Measurements from ENCODE around the gene SLC7A4. TPM values are rescaled to one million over a fixed set of nuclear protein-coding genes. Genes with fewer than 3 reads are reported as not detected.

SLC7A4 gene
- total RNA-seq, 1 donor from 2014 or later = 0.59 TPM

DNA sequence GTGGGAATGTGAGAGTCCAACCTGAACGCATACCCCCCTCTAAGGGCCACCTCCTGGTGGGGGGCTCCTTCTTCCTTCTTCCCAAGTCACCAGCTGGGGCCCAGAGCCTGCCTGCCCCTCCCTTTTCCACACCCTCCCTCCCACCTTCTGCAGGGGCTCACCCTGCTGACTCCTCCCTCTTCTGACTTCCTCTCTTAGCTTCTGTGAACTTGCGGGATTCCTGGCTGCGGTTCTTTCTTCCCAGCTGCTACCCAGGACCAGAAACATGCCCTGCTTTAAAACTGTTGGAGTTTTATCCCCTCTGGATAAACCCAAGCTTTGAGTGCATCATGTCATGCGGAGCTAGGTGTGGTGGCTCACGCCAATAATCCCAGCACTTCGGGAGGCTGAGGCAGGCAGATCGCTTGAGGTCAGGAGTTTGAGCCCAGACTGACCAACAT, 23.5 kb upstream of the SLC7A4 start:
- Mint-ChIP-seq H3K4me3 (ENCODE audit: unreplicated experiment) (no peak overlapping the region), H3K9me3 (ENCODE audit: unreplicated experiment) (peaks cover 8% of the 10 kb centered on the region), H3K27me3 (ENCODE audit: unreplicated experiment) (peaks cover 13% of the 10 kb centered on the region), H3K27ac (ENCODE audit: unreplicated experiment) (no peak overlapping the region), H3K36me3 (ENCODE audit: unreplicated experiment) (no peaks in the 10 kb centered on the region), H3K4me1 (ENCODE audit: low read depth, unreplicated experiment) (peaks cover 23% of the 10 kb centered on the region)
- TF ChIP-seq CTCF (IDR thresholded peaks at IDR 0.05; ENCODE audit: partially characterized antibody, unreplicated experiment) = no peak
- no peak for DNase-seq

DNA sequence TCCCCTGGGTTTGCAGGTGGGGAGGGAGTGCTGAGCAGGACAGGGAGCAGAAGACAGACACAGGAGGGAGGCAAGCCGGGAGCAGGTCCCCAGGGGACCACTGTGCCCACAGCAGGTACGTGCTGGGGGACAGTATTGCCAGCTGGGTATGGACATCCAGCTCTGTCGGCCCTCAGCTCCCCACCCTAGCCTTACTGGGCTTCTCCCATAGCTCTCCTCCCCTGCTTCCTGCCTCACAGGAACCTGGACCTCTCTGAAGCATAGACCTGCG, 23.1 kb upstream of the SLC7A4 start:
- H3K27ac Mint-ChIP-seq (ENCODE audit: unreplicated experiment) = no peak overlapping the region
- no peaks in the 10 kb centered on the region for H3K36me3 Mint-ChIP-seq (ENCODE audit: unreplicated experiment)
- no peak overlapping the region for H3K4me3 Mint-ChIP-seq (ENCODE audit: unreplicated experiment)
- H3K27me3 Mint-ChIP-seq (ENCODE audit: unreplicated experiment) = peaks cover 13% of the 10 kb centered on the region
- H3K4me1 Mint-ChIP-seq (ENCODE audit: low read depth, unreplicated experiment) = peaks cover 23% of the 10 kb centered on the region
- DNase-seq = no peak
- H3K9me3 Mint-ChIP-seq (ENCODE audit: unreplicated experiment) = peaks cover 8% of the 10 kb centered on the region
- TF ChIP-seq CTCF (IDR thresholded peaks at IDR 0.05; ENCODE audit: partially characterized antibody, unreplicated experiment) = no peak

DNA sequence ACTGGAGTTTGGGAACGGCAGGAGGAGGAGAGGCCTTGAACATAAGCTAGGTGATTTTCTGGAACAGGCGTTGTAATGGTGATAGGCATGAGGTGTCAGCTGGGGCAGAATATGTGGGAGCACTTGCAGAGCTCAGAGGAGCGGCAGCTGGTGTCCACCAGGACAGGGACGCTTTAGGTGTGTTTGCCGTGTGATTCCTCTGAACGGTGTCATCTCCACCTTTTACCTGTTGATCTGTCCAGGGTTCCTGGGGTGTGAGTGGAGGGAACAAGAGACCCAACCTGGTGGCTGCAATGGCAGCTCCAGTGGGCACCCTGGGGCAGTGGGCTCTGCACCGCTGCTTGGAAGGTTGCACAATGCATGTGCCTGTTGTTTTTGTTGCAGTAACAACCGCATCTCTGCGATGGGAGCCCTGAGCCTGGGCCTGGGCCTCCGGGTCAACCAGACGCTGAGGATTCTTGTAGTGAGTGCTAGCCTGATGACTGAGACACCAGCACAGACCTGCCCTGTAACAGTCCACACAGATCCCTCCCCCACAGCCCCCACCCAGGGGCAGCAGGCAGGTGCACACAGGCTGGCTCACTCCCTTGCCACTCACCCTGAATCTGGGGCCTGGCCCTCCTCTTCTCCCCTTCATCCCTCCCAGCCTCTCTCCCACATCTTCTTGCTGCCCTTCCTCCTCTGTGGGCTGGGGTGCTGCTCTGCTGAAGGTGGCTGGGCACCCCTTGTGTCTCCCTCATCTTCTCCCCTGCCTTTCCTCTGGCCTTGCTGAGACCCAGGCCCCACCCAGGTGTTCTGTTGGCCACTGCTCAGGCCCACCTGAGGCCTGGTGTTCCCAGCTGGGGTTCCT, 22.6 kb upstream of the SLC7A4 start:
- Mint-ChIP-seq H3K36me3 (ENCODE audit: unreplicated experiment) (no peaks in the 10 kb centered on the region), H3K27ac (ENCODE audit: unreplicated experiment) (no peak overlapping the region), H3K9me3 (ENCODE audit: unreplicated experiment) (peaks cover 12% of the 10 kb centered on the region), H3K4me3 (ENCODE audit: unreplicated experiment) (peak overlapping the region; percentile 46), H3K27me3 (ENCODE audit: unreplicated experiment) (peaks cover 13% of the 10 kb centered on the region), H3K4me1 (ENCODE audit: low read depth, unreplicated experiment) (peaks cover 23% of the 10 kb centered on the region)
- no peak for DNase-seq
- TF ChIP-seq CTCF (IDR thresholded peaks at IDR 0.05; ENCODE audit: partially characterized antibody, unreplicated experiment) = no peak

DNA sequence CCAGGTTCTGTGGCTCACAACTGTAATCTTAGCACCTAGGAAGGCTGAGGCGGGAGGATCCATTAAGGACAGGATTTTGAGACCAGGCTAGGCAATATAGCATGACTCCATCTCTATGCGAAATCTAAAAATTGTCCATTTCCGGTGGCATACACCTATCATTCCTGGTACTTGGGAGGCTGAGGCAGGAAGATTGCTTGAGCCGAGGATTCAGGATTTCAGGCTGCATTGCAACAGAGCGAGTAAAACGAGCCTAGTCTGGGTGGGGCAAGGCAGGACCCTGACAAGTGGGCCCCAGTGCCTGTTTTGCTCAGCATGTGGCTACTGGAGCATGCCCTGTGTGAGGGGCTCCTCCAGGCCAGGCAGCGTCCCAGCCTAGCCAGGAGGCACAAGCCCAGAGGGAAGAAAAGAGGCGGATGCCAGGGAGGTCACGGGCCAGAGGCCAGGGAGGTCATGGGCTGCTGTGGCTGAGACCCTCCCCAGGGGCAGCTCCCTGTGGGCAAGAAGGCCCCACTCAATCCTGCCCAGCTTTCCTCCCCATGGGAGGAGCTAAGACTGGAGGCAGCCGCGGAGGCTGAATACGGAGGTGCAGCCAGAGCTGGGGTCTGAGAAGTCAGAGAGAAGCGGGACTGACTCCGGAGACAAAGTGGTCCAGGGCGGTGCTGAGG, 21.8 kb upstream of the SLC7A4 start:
- no peak for TF ChIP-seq CTCF (IDR thresholded peaks at IDR 0.05; ENCODE audit: partially characterized antibody, unreplicated experiment)
- H3K4me3 Mint-ChIP-seq (ENCODE audit: unreplicated experiment) = peak overlapping the region; percentile 46
- H3K27ac Mint-ChIP-seq (ENCODE audit: unreplicated experiment) = no peak overlapping the region
- DNase-seq = no peak
- H3K36me3 Mint-ChIP-seq (ENCODE audit: unreplicated experiment) = no peaks in the 10 kb centered on the region
- H3K4me1 Mint-ChIP-seq (ENCODE audit: low read depth, unreplicated experiment) = peaks cover 23% of the 10 kb centered on the region
- H3K27me3 Mint-ChIP-seq (ENCODE audit: unreplicated experiment) = peaks cover 13% of the 10 kb centered on the region
- H3K9me3 Mint-ChIP-seq (ENCODE audit: unreplicated experiment) = peaks cover 12% of the 10 kb centered on the region
